Kidney epithelial cell (primary cell): ENCODE measurements around the gene OGA. TPM values are rescaled to one million over a fixed set of nuclear protein-coding genes. Genes with fewer than 3 reads are reported as not detected.

Source experiments
- DNase-seq: peaks from one replicate; pipeline ENCODE4 v3.0.0-alpha.2; 2010; ENCODE audit warnings: low read depth
- H3K27me3 ChIP-seq: 2 replicates; pipeline ENCODE4 v1.6.0; 2011; ENCODE audit warnings: low read length; ENCODE audit not compliant: control insufficient read depth, insufficient read depth
- H3K36me3 ChIP-seq: 2 replicates; pipeline ENCODE4 v1.5.1; 2011; ENCODE audit warnings: low read length; ENCODE audit not compliant: control insufficient read depth, insufficient read depth
- H3K4me3 ChIP-seq: 2 replicates; pipeline ENCODE4 v1.5.1; 2011; ENCODE audit warnings: low read depth, mild to moderate bottlenecking, control low read depth, low read length
- total RNA-seq: library from RNA; depleted of rRNA; stranded (reverse); fragments of >200 nt; gene quantifications from 2 replicates; pipeline ENCODE4 v1.2.3, GENCODE V29; 2015
- TF ChIP-seq, protein P1 (sequence below): IDR thresholded peaks from 2 replicates; pipeline ENCODE4 v1.5.1; 2011; ENCODE audit warnings: mild to moderate bottlenecking, moderate library complexity, low read length, control low read depth, inconsistent platforms; ENCODE audit not compliant: insufficient read depth, poor library complexity, severe bottlenecking

OGA gene
- total RNA-seq, 1 donor from 2014 or later: 78.9 TPM

GRCh38 chr10:101827919-101828600 is 9.8 kb upstream of the OGA start:
- TF ChIP-seq, protein P1, sequence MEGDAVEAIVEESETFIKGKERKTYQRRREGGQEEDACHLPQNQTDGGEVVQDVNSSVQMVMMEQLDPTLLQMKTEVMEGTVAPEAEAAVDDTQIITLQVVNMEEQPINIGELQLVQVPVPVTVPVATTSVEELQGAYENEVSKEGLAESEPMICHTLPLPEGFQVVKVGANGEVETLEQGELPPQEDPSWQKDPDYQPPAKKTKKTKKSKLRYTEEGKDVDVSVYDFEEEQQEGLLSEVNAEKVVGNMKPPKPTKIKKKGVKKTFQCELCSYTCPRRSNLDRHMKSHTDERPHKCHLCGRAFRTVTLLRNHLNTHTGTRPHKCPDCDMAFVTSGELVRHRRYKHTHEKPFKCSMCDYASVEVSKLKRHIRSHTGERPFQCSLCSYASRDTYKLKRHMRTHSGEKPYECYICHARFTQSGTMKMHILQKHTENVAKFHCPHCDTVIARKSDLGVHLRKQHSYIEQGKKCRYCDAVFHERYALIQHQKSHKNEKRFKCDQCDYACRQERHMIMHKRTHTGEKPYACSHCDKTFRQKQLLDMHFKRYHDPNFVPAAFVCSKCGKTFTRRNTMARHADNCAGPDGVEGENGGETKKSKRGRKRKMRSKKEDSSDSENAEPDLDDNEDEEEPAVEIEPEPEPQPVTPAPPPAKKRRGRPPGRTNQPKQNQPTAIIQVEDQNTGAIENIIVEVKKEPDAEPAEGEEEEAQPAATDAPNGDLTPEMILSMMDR: no peak

GRCh38 chr10:101826852-101827434 is 8.7 kb upstream of the OGA start:
- H3K27me3 ChIP-seq: no peaks in the 10 kb centered on the region
- no peak overlapping the region for H3K4me3 ChIP-seq
- TF ChIP-seq, protein P1: no peak
- DNase-seq: no peak
- no peaks in the 10 kb centered on the region for H3K36me3 ChIP-seq

More at GRCh38 chr10:101827919-101828600, 9.8 kb upstream of the OGA start:
- Histone ChIP-seq H3K36me3 (no peaks in the 10 kb centered on the region), H3K4me3 (no peak overlapping the region), H3K27me3 (no peaks in the 10 kb centered on the region)
- DNase-seq: no peak

DNA sequence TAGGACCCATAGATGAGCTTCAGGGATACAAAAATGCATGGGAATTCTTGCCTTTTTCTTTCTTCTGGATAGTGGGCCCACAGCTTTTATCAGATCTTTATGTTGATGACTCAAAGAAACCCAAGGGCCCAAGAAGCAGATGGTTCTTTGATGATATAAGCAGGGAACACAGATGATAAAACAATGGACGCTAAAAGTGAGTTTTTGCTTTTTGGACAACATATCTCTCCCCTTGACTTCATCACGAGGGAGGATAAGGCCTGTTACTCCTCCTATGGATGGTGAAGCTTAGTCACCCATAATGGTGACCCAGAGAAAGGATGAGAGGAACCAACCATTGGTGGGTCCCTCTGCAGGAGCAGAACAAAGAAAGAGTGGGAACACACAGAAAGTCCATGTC is 6.5 kb upstream of the OGA start:
- H3K4me3 ChIP-seq: no peak overlapping the region
- no peaks in the 10 kb centered on the region for H3K36me3 ChIP-seq
- no peaks in the 10 kb centered on the region for H3K27me3 ChIP-seq
- TF ChIP-seq, protein P1: no peak
- no peak for DNase-seq

DNA sequence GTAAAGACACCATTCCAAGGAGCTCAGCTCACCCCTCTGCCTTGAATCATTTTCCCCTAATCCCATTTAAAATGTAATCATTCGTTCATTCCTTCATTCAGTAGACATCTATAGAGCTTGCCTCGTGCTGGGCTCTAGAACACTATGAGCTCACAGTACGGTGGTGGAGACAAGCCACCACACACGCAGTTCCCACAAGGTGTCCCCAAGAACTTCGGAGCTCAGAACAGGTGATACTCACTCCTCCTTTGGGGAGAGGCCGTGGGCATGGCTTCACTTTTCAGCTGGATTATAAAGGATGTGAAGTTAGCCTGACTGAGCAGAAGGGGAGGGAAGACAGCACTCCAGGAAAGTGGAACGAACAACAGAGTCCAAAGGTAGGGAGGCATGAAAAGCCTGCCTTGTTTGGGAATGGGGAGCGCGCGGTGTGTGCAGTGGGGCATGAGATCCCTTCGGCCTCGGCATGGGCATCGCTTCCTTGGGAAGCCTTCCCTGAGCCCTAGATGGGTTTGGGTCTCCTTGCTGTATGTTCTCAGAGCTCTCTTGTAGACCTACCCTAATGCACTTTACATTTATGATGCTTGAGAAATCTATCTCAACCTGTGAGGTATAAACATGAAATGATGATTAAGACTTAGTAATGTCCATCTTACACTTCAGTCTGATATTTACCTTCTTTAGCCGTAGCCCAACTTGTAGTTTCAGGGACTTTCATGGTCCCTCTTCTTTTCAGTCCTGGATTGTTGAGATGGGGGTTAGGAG is 809 bp upstream of the OGA start:
- TF ChIP-seq, protein P1: no peak
- H3K27me3 ChIP-seq: no peaks in the 10 kb centered on the region
- no peak for DNase-seq

GRCh38 chr10:101817337-101818118 is 716 bp downstream of the OGA start:
- peak; percentile 79 for DNase-seq
- TF ChIP-seq, protein P1: no peak
- Histone ChIP-seq H3K27me3 (no peaks in the 10 kb centered on the region), H3K36me3 (no peaks in the 10 kb centered on the region), H3K4me3 (peak overlapping the region; percentile 99)

More for the DNA sequence above, 809 bp upstream of the OGA start:
- Histone ChIP-seq H3K4me3 (peak overlapping the region; percentile 39), H3K36me3 (no peaks in the 10 kb centered on the region)
